NCI-H2171 treated with DMSO at 0.1 percent for 48 hours (cell line): ENCODE measurements around the gene DCAF5.
"Not testable (repeated sequence)": the region's sequence is repeated elsewhere in the genome, so short reads cannot be mapped to it uniquely, and the experiment has no call there.

ENCODE experiments used
- DNase-seq: peaks from one replicate; lab custom pipeline; 2025; lab: John Stamatoyannopoulos, UW

The DCAF5 gene

GRCh38 chr14:69152902-69153151, at the start of gene DCAF5:
Gene DCAF5 (minus strand): TSS chr14:69153119. CDS start chr14:69152978, 141 bp downstream.
- no peak for DNase-seq

- no peak for DNase-seq
These were observed 46.9 kb upstream of the DCAF5 start for GRCh38 chr14:69199786-69200185.

- no peak for DNase-seq
These were observed 40.8 kb upstream of the DCAF5 start for GRCh38 chr14:69193721-69194120.

GRCh38 chr14:69191340-69192111, 38.6 kb upstream of the DCAF5 start, which contains the start of gene EXD2:
Gene EXD2 (plus strand): TSS chr14:69191498. CDS start chr14:69209471, 17,973 bp downstream.
- DNase-seq: peak; percentile 98

GRCh38 chr14:69190191-69190590, 37.3 kb upstream of the DCAF5 start:
- DNase-seq: no peak

GRCh38 chr14:69183735-69184134, 30.8 kb upstream of the DCAF5 start:
- DNase-seq: no peak

- not testable (repeated sequence) for DNase-seq
These were observed 29.7 kb upstream of the DCAF5 start for GRCh38 chr14:69182580-69182979.

GRCh38 chr14:69181491-69181890, 28.6 kb upstream of the DCAF5 start:
- DNase-seq: no peak

GRCh38 chr14:69175130-69175529, 22.2 kb upstream of the DCAF5 start:
- no peak for DNase-seq

- DNase-seq: no peak
These were observed 18.6 kb upstream of the DCAF5 start for GRCh38 chr14:69171569-69171968.

- DNase-seq: no peak
These were observed 17.9 kb upstream of the DCAF5 start for GRCh38 chr14:69170839-69171238.

- DNase-seq: not testable (repeated sequence)
These were observed 12.9 kb upstream of the DCAF5 start for GRCh38 chr14:69165787-69166186.

- DNase-seq: no peak
These were observed 8.7 kb upstream of the DCAF5 start for GRCh38 chr14:69161590-69161989.

GRCh38 chr14:69156224-69156623, 3.3 kb upstream of the DCAF5 start:
- DNase-seq: no peak

GRCh38 chr14:69154779-69155178, 1.9 kb upstream of the DCAF5 start:
- no peak for DNase-seq

- no peak for DNase-seq
These were observed 953 bp upstream of the DCAF5 start for GRCh38 chr14:69153873-69154270.

- DNase-seq: peak; percentile 91
These were observed 393 bp upstream of the DCAF5 start for GRCh38 chr14:69153152-69153872.

GRCh38 chr14:69152181-69152901, 578 bp downstream of the DCAF5 start:
- DNase-seq: peak; percentile 75

- peak; percentile 76 for DNase-seq
These were observed 1.3 kb downstream of the DCAF5 start for GRCh38 chr14:69151458-69152180.

GRCh38 chr14:69149461-69150244, 3.3 kb downstream of the DCAF5 start:
- no peak for DNase-seq

- DNase-seq: no peak
These were observed 10.8 kb downstream of the DCAF5 start for GRCh38 chr14:69142101-69142500.
